ENCODE results near the gene SLC10A1. TPM values are rescaled to one million over a fixed set of nuclear protein-coding genes. Genes with fewer than 3 reads are reported as not detected.

The SLC10A1 gene
- total and polyA plus RNA-seq, 2 of the 8 experiments (the other 6 are each of a cell fraction or from before 2014, with no cell fraction given): not detected

GRCh38 chr14:69808919-69809808 is 12.1 kb upstream of the SLC10A1 start:
- no peak overlapping the region for H2BK5ac ChIP-seq (ENCODE audit: low read depth, low read length)
- H3K79me1 ChIP-seq (ENCODE audit: low read depth, low read length): no peaks in the 10 kb centered on the region
- no peak overlapping the region for H3K4ac ChIP-seq (replicated peaks; ENCODE audit: insufficient read length, low read depth, low read length)
- no peak overlapping the region for H3K14ac ChIP-seq (ENCODE audit: insufficient read length)
- no peak overlapping the region for H3K27ac ChIP-seq (ENCODE audit: low read depth, low read length)
- H2BK20ac ChIP-seq (ENCODE audit: low read length): no peak overlapping the region
- no peak for DNase-seq (ENCODE audit: low read depth in 1 of 2, low spot score in 2 of 2)
- no peaks in the 10 kb centered on the region for H4K20me1 ChIP-seq (replicated peaks in 1 of 2; ENCODE audit: control insufficient read depth in 1 of 2, insufficient read depth in 2 of 2, low read length in 2 of 2)
- no peak overlapping the region for H4K8ac ChIP-seq (ENCODE audit: extremely low read depth, insufficient read depth, low read length)
- H2BK12ac ChIP-seq (ENCODE audit: low read depth, low read length): no peak overlapping the region
- FAIRE-seq: no peak
- POLR2A ChIA-PET (ENCODE audit: partially characterized antibody): no interaction called here
- H3K18ac ChIP-seq (ENCODE audit: extremely low read depth, low read length): no peak overlapping the region
- H3K4me1 ChIP-seq (replicated peaks in 1 of 4; ENCODE audit: control insufficient read depth in 3 of 4, insufficient read depth in 4 of 4, low read length in 3 of 4): no peaks in the 10 kb centered on the region
- no peak overlapping the region for H4K5ac ChIP-seq (ENCODE audit: insufficient read length, low read depth, low read length)
- no peaks in the 10 kb centered on the region for H3K23me2 ChIP-seq (ENCODE audit: low read depth, low read length)
- H3K4me2 ChIP-seq (ENCODE audit: insufficient read depth in 1 of 2, low read depth in 2 of 2, low read length in 2 of 2): no peak overlapping the region
- TF ChIP-seq HDAC2 (IDR thresholded peaks at IDR 0.05; ENCODE audit: borderline replicate concordance in 1 of 2, low read depth in 2 of 2, low read length in 2 of 2): no peak
- H2BK15ac ChIP-seq (ENCODE audit: low read length): no peak overlapping the region
- no peak overlapping the region for H2BK120ac ChIP-seq (replicated peaks; ENCODE audit: low read depth, low read length)
- no peak overlapping the region for H3K4me3 ChIP-seq (ENCODE audit: extremely low read depth in 1 of 4, insufficient read depth in 2 of 4, low read depth in 3 of 4, low read length in 4 of 4)
- H3K36me3 ChIP-seq (ENCODE audit: control insufficient read depth in 2 of 4, insufficient read depth in 4 of 4, low read length in 3 of 4): no peaks in the 10 kb centered on the region
- H3K56ac ChIP-seq (replicated peaks; ENCODE audit: insufficient read length, low read depth, low read length): no peak overlapping the region
- no peak overlapping the region for H2AK5ac ChIP-seq (ENCODE audit: low read depth, low read length)
- no peaks in the 10 kb centered on the region for H3K27me3 ChIP-seq (replicated peaks in 1 of 4; ENCODE audit: control insufficient read depth in 3 of 4, extremely low read depth in 1 of 4, insufficient read depth in 3 of 4, low read length in 3 of 4)
- CTCF ChIA-PET (ENCODE audit: partially characterized antibody): interaction anchor here (0.7 to 3.6 kb wide), 10 partner anchors 9 to 264 kb away, joined by 3 to 17 read pairs (median 4); partner anchors contain the start of genes CCDC177 and SMOC1
- no peak overlapping the region for H4K91ac ChIP-seq (replicated peaks; ENCODE audit: insufficient read length, low read length)
- 88% methylated on average over 12 of the region's 12 CpGs; no CpG with 5 or more reads in 1 of the 2 experiments for WGBS, 2 experiments (ENCODE audit: extremely low coverage in 1 of 2, insufficient coverage in 1 of 2, insufficient read length in 1 of 2, insufficient replicate concordance in 2 of 2, low coverage in 1 of 2, low lambda C conversion rate in 2 of 2, missing lambda C conversion rate in 1 of 2)
- H3K23ac ChIP-seq (ENCODE audit: insufficient read length): no peak overlapping the region
- H2AFZ ChIP-seq (ENCODE audit: low read length): peak overlapping the region; percentile 75; the same call in 1 of the 2 replicates
- H3K9me3 ChIP-seq (ENCODE audit: insufficient read depth in 2 of 2, low read depth in 1 of 2, low read length in 1 of 2): no peaks in the 10 kb centered on the region
- H3K9ac ChIP-seq (replicated peaks in 1 of 4; ENCODE audit: extremely low read depth in 1 of 4, low read depth in 3 of 4, low read length in 3 of 4): no peak overlapping the region
- no peaks in the 10 kb centered on the region for H3K79me2 ChIP-seq (ENCODE audit: control insufficient read depth in 1 of 2, insufficient read depth in 2 of 2, low read length in 2 of 2)

Data from H1 (cell line).